Spleen (tissue), 7 donors: ENCODE measurements around the gene SLC4A7.

Source experiments
- CTCF ChIP-seq, 11 experiments: fragments of 200-600 bp in 7 of 11; fragments of 450-650 bp in 4 of 11; sonication (generic) in 4 of 11; IDR thresholded peaks in 8 of 11; conservative IDR thresholded peaks in 3 of 11; 1 replicate in 7 of 11; 2 replicates in 4 of 11; pipeline versions ENCODE4 v1.4.0 to v1.8.0; 2016 to 2021; ENCODE audit warnings: antibody characterized with exemption in 11 of 11, inconsistent platforms in 4 of 11, mild to moderate bottlenecking in 1 of 11
- POLR2A ChIP-seq, 3 donors: fragments of 450-650 bp; IDR thresholded peaks; one replicate each; pipeline ENCODE4 v1.5.1; 2017; ENCODE audit warnings: antibody characterized with exemption in 3 of 3, mild to moderate bottlenecking in 1 of 3
- POLR2AphosphoS5 ChIP-seq, 3 donors: sonication (generic); formaldehyde crosslinking; IDR thresholded peaks; one replicate each; pipeline ENCODE4 v1.5.1; 2017; ENCODE audit warnings: antibody characterized with exemption in 3 of 3
- donor health status: DM: no; HTN: no; CAD: no; lungs with moderate emphysema.
- donor health status: DM: no; HTN: no; CAD: no.
- donor health status: DM: no; HTN: no; CAD: no.

- TF ChIP-seq POLR2AphosphoS5 (IDR thresholded peaks at IDR 0.05) (no peak), CTCF (IDR thresholded peaks at IDR 0.05 in 8 of 11, conservative IDR thresholded peaks at IDR 0.05 in 3 of 11) (no peak), POLR2A (IDR thresholded peaks at IDR 0.05) (no peak)
Measured at GRCh38 chr3:27486336-27486735, 2.2 kb upstream of the SLC4A7 start.
